NOMO-1 treated with DMSO at 0.1 percent for 48 hours (cell line): ENCODE data around the gene MCU.
"Not testable (repeated sequence)": the region's sequence is repeated elsewhere in the genome, so short reads cannot be mapped to it uniquely, and the experiment has no call there.

ENCODE experiments used
- DNase-seq: peaks from one replicate; lab custom pipeline; 2025; ENCODE audit not compliant: unreplicated experiment; lab: John Stamatoyannopoulos, UW

The MCU gene

DNA sequence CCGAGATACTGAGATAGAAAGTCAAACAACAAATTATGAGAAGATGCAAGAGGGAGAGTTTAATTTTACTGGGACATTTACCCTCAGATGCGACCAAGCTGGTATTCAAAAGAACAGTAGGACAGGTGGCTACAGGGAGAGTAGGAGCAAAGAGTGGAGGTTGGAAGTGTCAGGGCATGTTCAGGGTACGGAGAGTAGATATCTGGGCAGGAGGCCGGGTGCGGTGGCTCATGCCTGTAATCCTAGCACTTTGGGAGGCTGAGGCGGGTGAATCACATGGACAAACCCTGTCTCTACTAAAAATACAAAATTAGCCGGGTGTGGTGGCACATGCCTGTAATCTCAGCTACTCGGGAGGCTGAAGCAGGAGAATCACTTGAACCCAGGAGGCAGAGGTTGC is 5.5 kb upstream of the MCU start:
- DNase-seq, result not testable (repeated sequence)

DNA sequence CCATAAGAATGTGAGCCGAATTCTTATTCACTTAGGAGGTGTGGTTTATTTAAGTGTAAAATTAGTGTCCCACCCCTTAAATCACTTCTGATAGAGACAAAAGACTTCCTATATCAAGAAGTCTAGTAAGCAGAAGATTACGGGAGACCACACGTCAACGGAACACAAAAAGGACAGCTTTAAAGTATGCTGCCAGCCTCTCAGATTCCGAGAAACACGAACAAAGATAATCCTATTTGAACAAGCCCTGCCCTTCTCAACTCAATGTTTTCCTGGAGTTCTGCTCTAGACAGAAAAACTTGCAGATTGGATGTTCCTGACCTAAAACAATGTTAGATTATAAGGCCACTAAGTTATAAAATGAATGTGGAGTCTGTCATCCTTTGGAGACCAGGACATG is 4.9 kb upstream of the MCU start:
- no peak for DNase-seq

- DNase-seq, result no peak
Measured at GRCh38 chr10:72688208-72688651, 3.7 kb upstream of the MCU start.

- DNase-seq, result no peak
Measured at GRCh38 chr10:72689660-72690059, 2.3 kb upstream of the MCU start.

- no peak for DNase-seq
Measured at GRCh38 chr10:72690071-72690755, 1.7 kb upstream of the MCU start.

- DNase-seq, result no peak
Measured at GRCh38 chr10:72691470-72691862, 477 bp upstream of the MCU start.

DNA sequence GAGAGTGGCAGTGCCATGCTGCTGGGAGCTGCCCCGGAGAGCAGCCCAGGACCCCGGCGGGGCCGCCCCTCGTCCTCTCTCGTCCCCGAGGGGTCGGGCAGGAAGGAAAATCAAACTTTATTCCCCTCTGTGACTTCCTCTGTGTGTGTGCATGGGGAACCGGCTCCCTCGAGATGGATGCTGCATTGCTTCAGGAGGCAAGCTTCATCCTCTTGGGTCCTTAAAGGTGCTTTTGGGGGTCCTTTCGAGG is 726 bp downstream of the MCU start:
- DNase-seq, result no peak

DNA sequence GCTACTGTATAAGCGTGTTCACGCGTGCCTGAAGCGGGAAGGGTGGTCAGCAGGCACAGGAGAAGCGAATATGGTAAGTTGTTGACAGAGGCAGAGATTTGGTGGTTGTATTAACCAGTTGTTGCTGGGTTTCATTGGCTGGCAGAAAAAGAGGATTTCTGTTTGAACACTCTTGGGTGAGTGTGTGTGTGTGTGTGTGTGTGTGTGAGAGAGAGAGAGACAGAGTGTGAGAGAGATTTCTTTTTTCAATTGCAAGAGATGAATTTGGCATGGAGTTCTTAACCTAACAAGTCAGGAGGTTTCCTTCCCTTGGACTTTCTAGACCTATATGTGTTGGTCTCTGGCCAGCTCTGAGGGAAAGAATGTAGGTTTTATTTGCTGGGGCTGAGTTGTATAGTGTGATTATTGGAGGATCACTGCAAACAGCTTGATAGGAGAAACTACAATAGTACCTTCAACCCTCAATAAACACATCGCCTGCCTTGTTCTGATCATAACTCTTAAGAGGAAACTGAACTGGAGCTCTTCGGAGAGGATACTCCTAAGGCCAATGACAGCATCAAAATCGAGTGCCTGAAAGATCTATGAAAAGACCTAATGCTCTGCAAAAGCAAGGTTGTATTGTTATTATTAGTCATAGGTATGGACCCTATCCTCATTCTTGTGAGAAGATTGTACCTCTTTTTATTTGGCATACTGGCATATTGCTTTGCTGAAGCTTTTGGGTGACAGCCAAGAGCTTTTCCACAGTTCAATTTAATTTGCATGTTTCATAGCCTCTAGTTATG is 1.2 kb downstream of the MCU start:
- peak; percentile 3 for DNase-seq

- peak; percentile 84 for DNase-seq
Measured at GRCh38 chr10:72694476-72695369, 2.8 kb downstream of the MCU start.

GRCh38 chr10:72695496-72695895 is 3.6 kb downstream of the MCU start:
- DNase-seq, result no peak

DNA sequence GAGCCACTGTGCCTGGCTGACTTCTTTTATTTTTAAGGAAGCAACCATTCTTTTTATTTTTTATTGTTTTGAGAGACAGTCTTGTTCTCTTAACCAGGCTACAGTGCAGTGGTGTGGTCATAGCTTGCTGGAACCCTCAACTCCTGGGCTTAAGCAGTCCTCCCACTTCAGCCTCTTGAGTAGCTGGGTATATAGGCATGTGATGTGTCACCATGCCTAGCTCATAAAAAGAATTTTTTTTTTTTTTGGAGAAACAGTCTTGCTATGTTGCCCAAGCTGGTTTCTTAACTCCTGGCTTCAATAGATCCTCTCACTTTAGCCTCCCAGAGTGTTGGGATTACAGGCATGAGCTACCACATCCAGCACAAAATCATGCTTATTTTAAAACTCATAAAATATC is 5.8 kb downstream of the MCU start:
- peak; percentile 9 for DNase-seq

GRCh38 chr10:72702465-72702864 is 10.5 kb downstream of the MCU start:
- not testable (repeated sequence) for DNase-seq

DNA sequence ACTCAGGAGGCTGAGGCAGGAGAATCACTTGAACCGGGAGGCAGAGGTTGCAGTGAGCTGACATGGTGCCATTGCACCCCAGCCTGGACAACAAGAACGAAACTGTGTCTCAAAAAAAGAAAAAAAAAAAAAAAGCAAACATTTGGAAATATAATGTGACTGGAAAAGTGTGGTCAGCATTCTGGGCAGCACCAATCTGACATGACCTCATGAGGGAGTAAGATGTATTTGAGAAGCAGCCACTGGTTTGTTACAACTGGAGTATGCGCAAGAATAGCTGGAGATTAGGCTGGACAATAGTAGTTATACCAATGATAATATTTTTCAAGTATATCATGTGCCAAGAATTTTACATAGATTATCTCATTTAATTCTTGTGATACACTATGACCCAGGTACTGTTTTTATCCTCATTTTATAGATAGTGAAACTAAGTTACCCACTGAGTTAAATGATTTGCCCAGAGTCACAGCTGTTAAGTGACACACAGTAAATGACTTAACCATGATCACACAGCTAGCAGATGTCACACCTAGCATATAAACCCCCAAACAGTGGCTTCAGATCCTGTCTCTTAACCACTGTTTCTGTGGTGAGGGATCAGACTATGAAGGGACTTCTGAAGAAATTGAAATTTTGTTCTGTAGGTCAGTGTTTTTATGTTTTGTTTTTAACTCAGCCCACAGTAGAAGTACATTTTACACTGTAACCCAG is 11.1 kb downstream of the MCU start:
- DNase-seq, result no peak

DNA sequence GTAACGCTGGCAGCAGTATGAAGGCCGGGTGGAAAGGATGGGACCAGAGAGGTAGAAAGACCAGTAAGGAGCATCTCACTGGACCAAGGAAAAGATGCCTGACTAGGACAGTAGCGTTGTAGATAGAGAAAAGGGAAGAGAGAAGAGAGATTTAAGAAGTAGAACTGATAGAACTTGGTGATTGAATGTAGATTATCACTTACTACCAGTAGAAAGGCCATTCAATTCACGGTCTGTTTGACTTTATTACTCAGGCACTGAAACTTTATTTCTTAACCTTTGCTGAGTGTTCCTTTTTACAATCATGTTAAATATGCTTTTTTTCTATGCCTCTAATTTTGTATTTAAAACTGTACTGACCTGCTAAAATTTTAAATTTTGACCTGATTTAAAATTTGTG is 12.2 kb downstream of the MCU start:
- DNase-seq, result no peak

- DNase-seq, result no peak
Measured at GRCh38 chr10:72709041-72709440, 17.1 kb downstream of the MCU start.

GRCh38 chr10:72712136-72712535 is 20.2 kb downstream of the MCU start:
- no peak for DNase-seq

- no peak for DNase-seq
Measured at GRCh38 chr10:72719941-72720592, 28.1 kb downstream of the MCU start.

GRCh38 chr10:72720814-72721660 is 29.1 kb downstream of the MCU start:
- no peak for DNase-seq

DNA sequence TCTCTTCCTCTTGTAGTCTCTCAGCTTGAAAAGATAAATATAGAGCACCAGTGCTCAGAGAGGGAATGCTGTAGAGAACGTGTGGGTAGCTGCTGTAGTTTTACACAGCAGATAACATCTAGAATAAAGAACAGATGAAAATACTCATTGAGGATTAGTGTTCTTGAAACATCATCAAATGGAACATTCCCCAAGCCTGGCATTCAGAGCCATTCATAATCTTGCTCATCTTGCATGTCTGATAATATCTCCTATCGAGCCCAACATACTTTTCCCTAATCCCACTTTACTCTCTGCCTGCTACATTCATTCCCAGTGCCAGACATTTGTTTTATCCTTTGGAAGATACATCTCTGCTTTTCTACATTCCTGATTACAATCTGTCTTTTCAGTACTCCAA is 35.2 kb downstream of the MCU start:
- DNase-seq, result no peak

GRCh38 chr10:72728462-72728861 is 36.5 kb downstream of the MCU start:
- no peak for DNase-seq
